Measurements from ENCODE around the gene RAP1GAP. TPM values are rescaled to one million over a fixed set of nuclear protein-coding genes. Genes with fewer than 3 reads are reported as not detected.

Gene RAP1GAP
- 0.42 and 0.71 TPM in 2 replicates for total RNA-seq

DNA sequence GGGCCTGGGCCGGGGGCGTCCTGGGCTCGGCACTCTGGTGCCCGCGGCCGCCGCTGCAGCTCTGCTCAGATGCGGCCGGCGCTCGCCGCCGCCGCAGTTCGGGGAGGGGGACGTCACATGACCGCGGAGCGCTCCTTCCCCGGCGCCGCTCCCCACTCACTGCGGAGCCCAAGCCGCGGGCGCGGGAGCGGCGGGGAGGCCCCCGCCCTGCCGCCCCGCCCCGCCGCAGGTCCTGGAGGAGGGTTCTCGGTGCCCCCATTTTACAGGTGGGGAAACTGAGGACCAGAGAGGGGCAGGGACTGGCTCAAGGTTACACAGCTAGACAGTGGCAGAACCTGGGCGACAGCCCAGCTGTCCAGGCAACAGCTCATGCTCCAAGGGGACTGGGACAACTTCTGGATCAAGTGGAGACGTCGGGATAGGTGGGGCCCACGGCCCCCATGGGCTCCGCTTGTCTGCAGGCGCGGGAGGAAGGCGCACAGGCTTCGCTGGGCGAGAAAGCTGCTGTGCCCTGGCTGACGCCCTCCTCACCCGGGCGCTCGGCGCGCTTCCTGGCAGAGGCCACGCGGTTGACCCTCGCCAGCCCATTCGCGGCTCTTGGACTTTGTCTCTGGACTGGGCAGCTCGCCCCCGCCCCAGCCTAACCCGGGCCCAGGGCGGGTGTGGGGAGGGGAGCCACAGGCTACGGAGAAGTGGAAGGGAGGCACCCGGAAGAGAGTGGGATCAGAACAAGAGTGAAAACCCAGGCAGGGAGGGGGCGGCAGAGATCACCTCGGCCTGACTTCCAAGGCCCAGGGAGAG, at the start of gene RAP1GAP:
TSS of gene RAP1GAP (minus strand) at position 100 of the 801 bp plus-strand sequence. CDS start 49,325 bp downstream, outside the sequence.
- no peaks in the 10 kb centered on the region for H3K36me3 Mint-ChIP-seq (ENCODE audit: low read depth)
- H3K9me3 Mint-ChIP-seq, result no peaks in the 10 kb centered on the region
- DNase-seq, result peak; percentile 82
- no peak within 1 kb of the TSS for H3K27ac Mint-ChIP-seq
- peak within 1 kb of the TSS; percentile 74 for H3K4me3 Mint-ChIP-seq
- H3K4me1 Mint-ChIP-seq, result peaks cover 8% of the 10 kb centered on the region
- intact Hi-C loops (cut with micrococcal nuclease), result no loop called here
- H3K27me3 Mint-ChIP-seq, result peaks cover 26% of the 10 kb centered on the region

DNA sequence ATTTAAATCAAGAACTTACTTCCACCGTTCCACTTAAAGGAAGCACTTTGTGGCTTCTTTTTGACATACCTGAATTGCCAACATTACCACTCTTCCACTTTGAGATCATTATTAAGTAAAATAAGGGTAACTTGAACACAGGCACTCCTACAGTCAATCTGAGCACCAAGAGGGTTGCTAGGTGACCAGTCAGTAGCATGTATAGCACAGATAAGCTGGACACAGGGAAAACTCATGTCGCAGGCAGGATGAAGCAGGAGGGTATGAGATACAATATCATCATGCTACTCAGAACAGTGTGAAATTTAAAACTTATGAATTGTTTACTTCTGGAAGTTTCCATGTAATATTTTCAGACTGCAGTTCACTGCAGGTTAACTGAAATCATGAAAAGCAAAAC, 47.0 kb upstream of the RAP1GAP start:
- intact Hi-C loops (cut with micrococcal nuclease), result no loop called here
- Mint-ChIP-seq H3K27me3 (no peaks in the 10 kb centered on the region), H3K9me3 (no peaks in the 10 kb centered on the region), H3K27ac (no peak overlapping the region), H3K4me1 (peaks cover 4% of the 10 kb centered on the region), H3K4me3 (no peak overlapping the region), H3K36me3 (ENCODE audit: low read depth) (peaks cover 60% of the 10 kb centered on the region)
- DNase-seq, result no peak

DNA sequence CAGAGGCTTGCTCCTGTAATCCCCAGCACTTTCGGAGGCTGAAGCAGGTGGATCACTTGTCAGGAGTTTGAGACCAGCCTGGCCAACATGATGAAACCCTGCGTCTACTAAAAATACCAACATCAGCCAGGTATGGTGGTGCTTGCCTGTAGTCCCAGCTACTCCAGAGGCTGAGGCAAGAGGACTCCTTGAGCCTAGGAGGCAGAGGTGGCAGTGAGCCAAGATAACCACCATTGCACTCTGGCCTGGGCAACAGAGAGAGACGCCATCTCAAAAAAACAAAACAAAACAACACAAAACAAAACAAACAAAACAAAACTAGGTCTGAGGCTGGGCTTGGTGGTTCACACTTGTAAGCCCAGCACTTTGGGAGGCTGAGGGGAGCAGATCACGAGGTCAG, 38.7 kb upstream of the RAP1GAP start:
- H3K9me3 Mint-ChIP-seq, result no peaks in the 10 kb centered on the region
- H3K4me1 Mint-ChIP-seq, result peaks cover 16% of the 10 kb centered on the region
- peaks cover 38% of the 10 kb centered on the region for H3K36me3 Mint-ChIP-seq (ENCODE audit: low read depth)
- no peaks in the 10 kb centered on the region for H3K27me3 Mint-ChIP-seq
- H3K27ac Mint-ChIP-seq, result no peak overlapping the region
- intact Hi-C loops (cut with micrococcal nuclease), result loop anchor here (10.0 kb wide), 1 partner anchor 257 kb away; no protein-coding TSS in a partner anchor
- no peak overlapping the region for H3K4me3 Mint-ChIP-seq
- no peak for DNase-seq

DNA sequence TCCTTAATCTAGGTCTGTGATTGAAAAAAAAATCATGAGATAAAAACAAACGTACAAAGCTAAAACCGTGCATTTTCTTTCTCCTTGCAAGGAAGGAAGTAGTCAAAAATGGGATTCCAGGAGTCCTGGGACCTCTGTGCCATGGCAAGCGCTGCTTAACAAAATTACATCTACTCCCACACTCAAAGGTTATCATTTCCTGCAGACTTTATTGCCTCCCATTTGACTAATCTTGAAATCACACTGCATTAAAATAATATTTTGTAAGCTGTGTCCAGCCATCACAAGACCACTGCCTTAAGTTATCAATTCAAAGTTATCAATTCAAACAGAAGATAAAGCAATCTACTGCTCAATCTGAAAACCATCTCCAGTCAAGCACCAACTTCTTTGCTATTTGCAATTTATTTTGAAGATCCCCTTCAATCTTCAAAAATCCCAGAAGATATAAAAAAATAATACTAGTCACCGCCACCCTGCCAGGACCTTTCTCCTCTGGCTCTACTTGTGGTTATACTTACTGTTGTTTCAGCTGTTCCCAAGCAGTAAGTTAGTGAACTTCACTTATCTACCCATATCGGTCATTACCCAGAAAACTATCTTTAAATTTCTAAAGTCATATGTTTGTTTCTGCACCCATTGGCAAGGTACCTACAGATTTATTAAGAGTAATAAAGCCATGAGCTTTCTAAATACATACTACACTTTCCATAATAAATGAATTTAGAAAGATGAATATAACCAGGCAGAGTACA, 38.1 kb upstream of the RAP1GAP start:
- peaks cover 39% of the 10 kb centered on the region for H3K36me3 Mint-ChIP-seq (ENCODE audit: low read depth)
- peaks cover 16% of the 10 kb centered on the region for H3K4me1 Mint-ChIP-seq
- H3K27ac Mint-ChIP-seq, result no peak overlapping the region
- H3K4me3 Mint-ChIP-seq, result no peak overlapping the region
- intact Hi-C loops (cut with micrococcal nuclease), result loop anchor here (10.0 kb wide), 1 partner anchor 258 kb away; no protein-coding TSS in a partner anchor
- H3K27me3 Mint-ChIP-seq, result no peaks in the 10 kb centered on the region
- H3K9me3 Mint-ChIP-seq, result no peaks in the 10 kb centered on the region
- no peak for DNase-seq

DNA sequence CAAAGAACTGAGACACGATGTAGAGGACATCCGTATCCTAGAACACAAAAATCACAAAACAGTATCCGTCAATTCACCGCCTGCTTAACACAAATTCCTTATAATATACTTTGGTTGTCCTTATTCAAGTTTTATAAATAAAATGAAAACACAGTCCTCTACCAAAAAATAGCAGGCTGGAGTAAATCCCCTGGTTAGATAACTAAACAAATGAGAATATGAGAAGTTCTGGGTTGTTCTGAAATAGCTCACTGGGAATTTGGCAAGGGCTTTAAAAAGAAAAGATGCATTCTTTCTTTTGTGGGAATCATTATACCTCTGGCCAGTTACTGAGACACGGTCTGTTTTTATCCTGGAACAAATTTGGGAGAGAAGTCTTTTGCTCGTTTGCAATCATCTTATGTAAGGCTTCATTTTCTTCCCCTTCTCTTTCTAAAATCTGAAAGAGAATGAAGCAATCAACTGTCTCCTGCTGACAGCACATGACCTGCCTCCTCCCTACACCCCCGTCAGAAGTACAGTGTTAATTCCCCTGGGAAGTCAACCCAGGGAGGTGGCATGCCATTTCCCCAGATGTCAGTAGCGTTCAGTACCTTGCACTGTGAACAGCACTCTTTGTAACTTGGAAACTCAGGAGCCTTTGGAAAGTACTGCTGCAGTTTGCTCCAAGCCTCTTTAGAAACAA, 37.1 kb upstream of the RAP1GAP start:
- H3K9me3 Mint-ChIP-seq, result no peaks in the 10 kb centered on the region
- peaks cover 16% of the 10 kb centered on the region for H3K4me1 Mint-ChIP-seq
- no peaks in the 10 kb centered on the region for H3K27me3 Mint-ChIP-seq
- peak overlapping the region; percentile 34 for H3K27ac Mint-ChIP-seq
- no peak overlapping the region for H3K4me3 Mint-ChIP-seq
- intact Hi-C loops (cut with micrococcal nuclease), result loop anchor here (10.0 kb wide), 1 partner anchor 259 kb away; no protein-coding TSS in a partner anchor
- DNase-seq, result no peak
- peaks cover 39% of the 10 kb centered on the region for H3K36me3 Mint-ChIP-seq (ENCODE audit: low read depth)

DNA sequence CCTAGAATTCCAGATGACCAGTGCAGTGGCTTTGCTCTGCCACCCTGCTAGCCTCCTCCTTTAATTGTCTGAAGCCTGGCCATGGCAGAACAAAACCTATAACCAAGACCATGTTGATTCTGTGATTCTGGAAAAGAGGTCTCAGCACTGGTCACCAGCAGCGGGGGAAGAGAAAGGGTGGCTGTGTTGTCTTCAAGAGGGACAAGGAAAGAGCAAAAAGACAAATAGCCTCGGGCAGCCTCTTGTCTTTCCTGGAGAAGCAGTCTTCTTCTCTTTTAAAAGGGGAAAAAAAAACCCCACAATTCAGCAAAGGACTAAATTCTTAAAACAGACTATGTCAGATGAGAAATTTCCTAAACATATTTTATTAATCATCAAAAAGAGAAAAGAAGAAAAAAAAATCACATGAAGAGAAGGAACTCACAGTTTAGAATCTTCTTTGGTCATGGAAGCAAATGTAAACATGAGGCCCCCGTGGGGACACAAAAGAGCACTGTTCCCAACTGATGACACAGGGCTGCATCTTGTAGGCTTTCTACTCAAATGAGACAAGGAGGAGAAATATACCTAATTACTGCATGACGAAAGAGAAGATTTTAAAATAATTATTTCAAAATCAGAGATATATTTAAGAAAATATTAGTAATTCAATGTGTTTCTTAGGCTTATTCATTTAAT, 36.3 kb upstream of the RAP1GAP start:
- H3K4me3 Mint-ChIP-seq, result no peak overlapping the region
- no peak for DNase-seq
- intact Hi-C loops (cut with micrococcal nuclease), result loop anchor here (10.0 kb wide), 1 partner anchor 259 kb away; no protein-coding TSS in a partner anchor
- peaks cover 40% of the 10 kb centered on the region for H3K36me3 Mint-ChIP-seq (ENCODE audit: low read depth)
- H3K27me3 Mint-ChIP-seq, result no peaks in the 10 kb centered on the region
- H3K9me3 Mint-ChIP-seq, result no peaks in the 10 kb centered on the region
- no peak overlapping the region for H3K27ac Mint-ChIP-seq
- peaks cover 16% of the 10 kb centered on the region for H3K4me1 Mint-ChIP-seq

DNA sequence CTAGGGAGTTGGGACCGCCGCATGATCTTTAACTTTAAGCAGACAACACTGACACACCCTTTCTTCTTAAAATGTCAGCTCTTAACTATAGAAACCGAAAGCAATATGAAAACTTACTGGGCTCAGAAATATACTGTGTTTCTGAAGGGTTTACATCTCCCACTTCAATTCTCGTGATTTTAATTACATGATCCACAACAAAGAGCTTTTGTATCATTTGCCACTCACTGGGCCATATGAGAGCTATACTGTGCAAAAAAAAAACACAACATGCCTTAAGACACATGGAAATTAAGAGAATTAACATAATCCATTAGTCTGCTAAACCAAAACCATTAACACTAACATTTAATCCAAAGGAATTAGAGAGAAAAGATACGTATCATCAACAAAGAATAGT, 35.0 kb upstream of the RAP1GAP start:
- DNase-seq, result no peak
- Mint-ChIP-seq H3K9me3 (no peaks in the 10 kb centered on the region), H3K27ac (peak overlapping the region; percentile 36), H3K27me3 (no peaks in the 10 kb centered on the region), H3K36me3 (ENCODE audit: low read depth) (peaks cover 46% of the 10 kb centered on the region), H3K4me3 (no peak overlapping the region), H3K4me1 (peaks cover 17% of the 10 kb centered on the region)
- intact Hi-C loops (cut with micrococcal nuclease), result loop anchor here (5.0 to 10.0 kb wide), 2 partner anchors 78 to 261 kb away; partner anchors contain the start of gene USP48

DNA sequence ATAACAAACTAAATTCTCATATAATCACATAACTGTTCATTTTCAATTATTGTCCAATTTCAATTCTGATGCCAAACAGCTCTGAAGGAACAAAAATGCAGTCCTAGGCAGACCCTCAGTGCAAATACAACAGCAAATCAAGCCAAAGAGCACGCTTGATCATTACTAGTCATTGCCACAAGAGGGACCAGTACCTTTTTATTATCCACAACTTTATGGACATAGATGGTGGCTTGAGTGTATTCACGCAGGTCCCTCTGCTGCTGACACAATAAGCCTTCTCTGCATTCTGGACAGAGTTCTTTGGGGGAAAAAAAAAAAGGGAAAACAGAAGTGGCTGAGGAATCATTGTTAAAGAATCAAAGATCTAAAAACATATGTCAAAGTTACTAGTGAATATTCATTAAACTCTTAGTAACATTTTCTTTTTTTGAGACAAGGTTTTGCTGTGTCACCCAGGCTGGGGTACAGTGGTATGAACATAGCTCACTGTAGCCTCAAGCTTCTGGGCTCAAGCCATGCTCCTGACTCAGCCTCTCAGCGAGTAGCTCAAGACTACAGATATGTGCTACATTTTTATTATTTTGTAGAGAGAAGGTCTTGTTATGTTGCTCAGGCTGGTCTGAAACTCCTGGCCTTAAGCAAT, 34.3 kb upstream of the RAP1GAP start:
- Mint-ChIP-seq H3K36me3 (ENCODE audit: low read depth) (peaks cover 51% of the 10 kb centered on the region), H3K4me3 (no peak overlapping the region), H3K27me3 (no peaks in the 10 kb centered on the region), H3K9me3 (no peaks in the 10 kb centered on the region), H3K27ac (peak overlapping the region; percentile 59), H3K4me1 (peaks cover 20% of the 10 kb centered on the region)
- peak; percentile 60 for DNase-seq
- intact Hi-C loops (cut with micrococcal nuclease), result loop anchor here (5.0 to 10.0 kb wide), 2 partner anchors 79 to 261 kb away; partner anchors contain the start of gene USP48

DNA sequence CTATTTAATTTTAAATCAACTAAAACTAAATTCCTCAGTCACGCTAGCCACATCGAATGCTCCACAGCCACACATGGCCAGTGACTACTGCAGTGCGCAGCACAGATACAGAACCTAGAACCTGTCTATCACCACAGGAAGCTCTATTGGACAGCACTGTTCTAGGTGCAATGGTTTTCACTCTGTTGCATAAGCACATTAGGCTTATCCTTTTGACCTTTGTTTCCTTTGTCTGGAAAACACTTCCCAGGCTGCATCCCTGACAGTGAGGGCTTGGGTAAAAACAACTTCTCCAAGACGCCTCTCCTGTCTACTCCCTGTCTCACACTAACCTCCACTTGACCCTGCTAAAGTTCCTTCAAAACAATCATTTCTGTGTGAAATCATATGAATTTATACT, 33.6 kb upstream of the RAP1GAP start:
- Mint-ChIP-seq H3K4me3 (no peak overlapping the region), H3K27me3 (no peaks in the 10 kb centered on the region), H3K9me3 (no peaks in the 10 kb centered on the region), H3K4me1 (peaks cover 21% of the 10 kb centered on the region), H3K27ac (no peak overlapping the region), H3K36me3 (ENCODE audit: low read depth) (peaks cover 54% of the 10 kb centered on the region)
- intact Hi-C loops (cut with micrococcal nuclease), result loop anchor here (5.0 to 10.0 kb wide), 2 partner anchors 80 to 262 kb away; partner anchors contain the start of gene USP48
- DNase-seq, result no peak

DNA sequence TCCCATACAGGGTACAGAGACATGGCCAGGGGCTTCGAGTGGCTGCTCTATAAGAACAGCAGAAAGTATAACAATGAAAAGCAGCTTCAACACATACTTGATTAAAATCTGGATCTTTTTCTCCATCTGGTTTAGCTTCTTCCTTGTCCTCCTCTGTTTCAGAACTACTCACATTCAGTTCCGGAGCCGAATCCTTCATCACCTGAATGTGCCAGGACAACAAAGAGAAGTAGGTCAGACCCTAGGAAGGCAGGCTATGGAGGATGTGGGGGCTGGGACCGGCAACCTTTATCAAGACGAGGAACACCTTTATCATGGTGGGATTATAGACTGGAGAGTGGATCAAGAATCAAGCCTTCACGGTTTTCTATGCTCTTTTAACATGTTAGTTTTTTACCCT, 32.2 kb upstream of the RAP1GAP start:
- intact Hi-C loops (cut with micrococcal nuclease), result loop anchor here (5.0 to 10.0 kb wide), 2 partner anchors 81 to 263 kb away; partner anchors contain the start of gene USP48
- H3K36me3 Mint-ChIP-seq (ENCODE audit: low read depth), result peaks cover 54% of the 10 kb centered on the region

DNA sequence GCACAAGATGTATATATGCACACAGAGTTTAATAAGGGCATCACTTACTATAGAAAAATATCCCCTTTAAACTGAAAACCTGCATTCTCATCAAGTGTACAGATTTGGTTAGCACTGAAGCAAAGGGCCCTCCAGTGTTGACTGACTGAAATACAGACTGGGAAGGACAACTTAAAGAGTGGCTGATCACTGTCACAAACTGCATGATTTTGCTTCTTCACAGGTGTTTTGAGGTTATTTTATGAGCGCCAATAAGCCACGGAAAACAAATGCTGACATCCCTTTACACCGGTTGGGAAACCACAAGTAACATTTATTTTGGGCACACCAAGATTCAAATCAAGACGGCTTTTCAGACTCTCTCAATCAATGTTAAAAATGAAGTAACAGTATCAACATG, 30.9 kb upstream of the RAP1GAP start:
- H3K36me3 Mint-ChIP-seq (ENCODE audit: low read depth), result peaks cover 50% of the 10 kb centered on the region
- H3K27me3 Mint-ChIP-seq, result no peaks in the 10 kb centered on the region
- peaks cover 18% of the 10 kb centered on the region for H3K4me1 Mint-ChIP-seq
- intact Hi-C loops (cut with micrococcal nuclease), result loop anchor here (5.0 to 10.0 kb wide), 2 partner anchors 82 to 265 kb away; partner anchors contain the start of gene USP48
- no peaks in the 10 kb centered on the region for H3K9me3 Mint-ChIP-seq
- H3K4me3 Mint-ChIP-seq, result no peak overlapping the region
- DNase-seq, result no peak
- H3K27ac Mint-ChIP-seq, result no peak overlapping the region

More for the DNA sequence above, 32.2 kb upstream of the RAP1GAP start:
- H3K9me3 Mint-ChIP-seq, result no peaks in the 10 kb centered on the region
- H3K4me1 Mint-ChIP-seq, result peaks cover 20% of the 10 kb centered on the region
- no peaks in the 10 kb centered on the region for H3K27me3 Mint-ChIP-seq
- H3K4me3 Mint-ChIP-seq, result no peak overlapping the region
- H3K27ac Mint-ChIP-seq, result no peak overlapping the region
- DNase-seq, result no peak

DNA sequence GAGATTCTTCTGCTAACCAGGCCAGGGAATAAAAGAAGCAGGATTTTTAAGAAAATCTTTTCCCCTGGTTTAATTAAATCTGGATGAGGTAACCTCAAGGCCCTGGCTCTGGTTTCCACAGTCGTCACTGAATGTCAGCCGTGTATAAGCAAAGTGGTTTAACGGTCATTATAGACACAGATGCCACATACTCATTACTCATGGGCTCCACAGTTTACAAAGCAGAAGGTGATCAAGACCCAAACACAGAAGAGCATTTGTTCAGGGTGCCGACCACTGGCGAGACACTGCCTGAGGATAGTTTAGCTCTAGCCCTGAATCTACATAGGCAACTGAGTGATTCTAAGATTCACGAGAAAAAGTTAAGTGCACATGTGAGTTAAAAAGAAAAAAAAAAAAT, 27.8 kb upstream of the RAP1GAP start:
- Mint-ChIP-seq H3K27me3 (no peaks in the 10 kb centered on the region), H3K4me3 (no peak overlapping the region), H3K27ac (no peak overlapping the region), H3K36me3 (ENCODE audit: low read depth) (peaks cover 58% of the 10 kb centered on the region), H3K9me3 (no peaks in the 10 kb centered on the region), H3K4me1 (peaks cover 8% of the 10 kb centered on the region)
- intact Hi-C loops (cut with micrococcal nuclease), result no loop called here
- DNase-seq, result no peak
